Measurements from ENCODE around the gene TULP4. TPM values are rescaled to one million over a fixed set of nuclear protein-coding genes. Genes with fewer than 3 reads are reported as not detected.

TULP4 gene
- total RNA-seq, 1 experiment from 2014 or later = 21.5 TPM

DNA sequence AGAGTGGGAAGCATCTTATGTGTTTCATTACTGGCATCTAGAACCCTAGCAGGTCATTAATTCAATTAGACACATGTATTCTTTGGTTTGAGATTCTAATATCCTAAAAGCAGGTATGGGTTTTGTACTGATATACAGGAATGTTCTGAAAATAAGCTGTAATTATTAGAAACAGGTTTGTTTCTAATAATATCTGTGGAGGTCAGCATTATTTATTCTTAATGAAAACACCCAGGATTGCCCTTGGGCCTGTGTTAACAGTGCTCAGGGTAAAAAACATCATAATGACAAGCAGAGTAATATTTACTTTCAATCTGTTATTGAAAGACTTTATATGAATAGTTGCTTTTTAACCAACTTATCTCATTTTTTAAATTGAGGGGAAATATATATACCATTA, 8.0 kb upstream of the TULP4 start:
- Histone ChIP-seq H3K27me3 (ENCODE audit: low read length) (no peaks in the 10 kb centered on the region), H3K9me3 (ENCODE audit: low read length) (no peaks in the 10 kb centered on the region), H3K79me2 (ENCODE audit: low read length) (no peaks in the 10 kb centered on the region), H3K4me1 (ENCODE audit: insufficient read depth, low read length) (no peaks in the 10 kb centered on the region), H3K4me2 (ENCODE audit: low read length) (no peak overlapping the region), H3K4me3 (ENCODE audit: low read length) (no peak overlapping the region), H4K20me1 (ENCODE audit: low read length) (no peaks in the 10 kb centered on the region), H3K27ac (ENCODE audit: low read length) (no peak overlapping the region), H3K36me3 (ENCODE audit: low read depth, low read length) (peaks cover 7% of the 10 kb centered on the region; the same call in 1 of the 2 replicates), H3K9ac (ENCODE audit: low read length) (no peak overlapping the region), H3F3A (ENCODE audit: low read length, unreplicated experiment) (no peaks in the 10 kb centered on the region), H3K9me2 (replicated peaks; ENCODE audit: low read length) (no peaks in the 10 kb centered on the region), H2AFZ (ENCODE audit: low read length) (no peak overlapping the region)
- intact Hi-C loops (cut with micrococcal nuclease) = no loop called here
- BruUV-seq (replicated peaks) = no TSS peak
- no peak for DNase-seq
- ChIA-PET CTCF (no interaction called here), POLR2A (ENCODE audit: unreplicated experiment) (no interaction called here)
- TF ChIP-seq EZH2 (IDR thresholded peaks at IDR 0.05; ENCODE audit: low read length, unreplicated experiment) (no peak), EZH2phosphoT487 (IDR thresholded peaks at IDR 0.05; ENCODE audit: borderline replicate concordance, low read length) (no peak)
- TF ChIP-seq, protein P1, sequence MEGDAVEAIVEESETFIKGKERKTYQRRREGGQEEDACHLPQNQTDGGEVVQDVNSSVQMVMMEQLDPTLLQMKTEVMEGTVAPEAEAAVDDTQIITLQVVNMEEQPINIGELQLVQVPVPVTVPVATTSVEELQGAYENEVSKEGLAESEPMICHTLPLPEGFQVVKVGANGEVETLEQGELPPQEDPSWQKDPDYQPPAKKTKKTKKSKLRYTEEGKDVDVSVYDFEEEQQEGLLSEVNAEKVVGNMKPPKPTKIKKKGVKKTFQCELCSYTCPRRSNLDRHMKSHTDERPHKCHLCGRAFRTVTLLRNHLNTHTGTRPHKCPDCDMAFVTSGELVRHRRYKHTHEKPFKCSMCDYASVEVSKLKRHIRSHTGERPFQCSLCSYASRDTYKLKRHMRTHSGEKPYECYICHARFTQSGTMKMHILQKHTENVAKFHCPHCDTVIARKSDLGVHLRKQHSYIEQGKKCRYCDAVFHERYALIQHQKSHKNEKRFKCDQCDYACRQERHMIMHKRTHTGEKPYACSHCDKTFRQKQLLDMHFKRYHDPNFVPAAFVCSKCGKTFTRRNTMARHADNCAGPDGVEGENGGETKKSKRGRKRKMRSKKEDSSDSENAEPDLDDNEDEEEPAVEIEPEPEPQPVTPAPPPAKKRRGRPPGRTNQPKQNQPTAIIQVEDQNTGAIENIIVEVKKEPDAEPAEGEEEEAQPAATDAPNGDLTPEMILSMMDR (conservative IDR thresholded peaks at IDR 0.05; ENCODE audit: low read depth, low read length) = no peak
- ATAC-seq = no peak

DNA sequence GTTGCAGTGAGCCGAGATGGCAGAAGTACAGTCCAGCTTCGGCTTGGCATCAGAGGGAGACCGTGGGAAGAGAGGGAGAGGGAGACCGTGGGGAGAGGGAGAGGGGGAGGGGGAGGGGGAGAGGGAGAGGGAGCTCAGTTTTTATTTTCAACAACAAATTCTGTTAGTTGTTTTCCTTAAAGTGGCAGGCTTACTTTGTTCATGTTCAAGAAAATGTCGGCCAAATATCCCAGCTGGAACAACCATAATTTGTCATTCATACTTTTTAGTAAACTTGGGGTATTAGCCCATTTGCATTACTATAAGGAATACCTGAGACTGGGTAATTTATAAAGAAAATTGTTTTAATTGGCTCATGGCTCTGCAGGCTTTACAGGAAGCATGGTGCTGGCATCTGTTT, 2.5 kb upstream of the TULP4 start:
- Histone ChIP-seq H4K20me1 (ENCODE audit: low read length) (no peaks in the 10 kb centered on the region), H3K9me3 (ENCODE audit: low read length) (no peaks in the 10 kb centered on the region), H3K4me1 (ENCODE audit: insufficient read depth, low read length) (no peaks in the 10 kb centered on the region), H3F3A (ENCODE audit: low read length, unreplicated experiment) (no peaks in the 10 kb centered on the region), H3K4me2 (ENCODE audit: low read length) (no peak overlapping the region), H3K79me2 (ENCODE audit: low read length) (no peaks in the 10 kb centered on the region), H3K27ac (ENCODE audit: low read length) (no peak overlapping the region), H3K9me2 (replicated peaks; ENCODE audit: low read length) (no peaks in the 10 kb centered on the region), H3K4me3 (ENCODE audit: low read length) (no peak overlapping the region), H3K36me3 (ENCODE audit: low read depth, low read length) (no peaks in the 10 kb centered on the region), H3K9ac (ENCODE audit: low read length) (no peak overlapping the region), H3K27me3 (ENCODE audit: low read length) (no peaks in the 10 kb centered on the region), H2AFZ (ENCODE audit: low read length) (no peak overlapping the region)
- ChIA-PET POLR2A (ENCODE audit: unreplicated experiment) (no interaction called here), CTCF (no interaction called here)
- BruUV-seq (replicated peaks) = no TSS peak
- TF ChIP-seq EZH2 (IDR thresholded peaks at IDR 0.05; ENCODE audit: low read length, unreplicated experiment) = no peak
- no peak for TF ChIP-seq EZH2phosphoT487 (IDR thresholded peaks at IDR 0.05; ENCODE audit: borderline replicate concordance, low read length)
- TF ChIP-seq, protein P1 (conservative IDR thresholded peaks at IDR 0.05; ENCODE audit: low read depth, low read length) = no peak
- ATAC-seq = no peak
- intact Hi-C loops (cut with micrococcal nuclease) = no loop called here
- DNase-seq = no peak

DNA sequence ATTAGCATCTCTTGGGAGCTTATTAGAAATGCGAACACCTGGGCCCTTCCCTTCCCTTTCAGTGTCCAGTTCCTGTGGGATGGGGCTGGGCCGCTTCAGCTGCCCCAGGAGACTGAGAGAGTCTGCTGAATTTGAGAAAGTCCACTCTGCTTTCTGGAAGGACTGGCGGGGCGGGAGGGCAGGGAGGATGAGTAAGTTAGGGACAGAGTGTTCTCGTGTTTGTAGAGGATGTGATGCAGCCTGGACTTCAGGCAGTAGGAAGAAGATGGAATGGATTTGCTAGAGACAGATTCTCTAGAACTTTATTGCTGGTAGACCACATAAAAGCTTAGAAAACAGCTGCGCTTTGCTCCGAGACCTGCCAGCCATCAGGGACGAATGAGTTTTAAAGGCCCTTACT, 1.1 kb upstream of the TULP4 start:
- Histone ChIP-seq H3K27ac (ENCODE audit: low read length) (no peak overlapping the region), H3K27me3 (ENCODE audit: low read length) (no peaks in the 10 kb centered on the region), H3K79me2 (ENCODE audit: low read length) (no peaks in the 10 kb centered on the region), H4K20me1 (ENCODE audit: low read length) (no peaks in the 10 kb centered on the region), H3K4me2 (ENCODE audit: low read length) (no peak overlapping the region), H3K9ac (ENCODE audit: low read length) (no peak overlapping the region), H3F3A (ENCODE audit: low read length, unreplicated experiment) (no peaks in the 10 kb centered on the region), H3K9me3 (ENCODE audit: low read length) (no peaks in the 10 kb centered on the region), H3K9me2 (replicated peaks; ENCODE audit: low read length) (no peaks in the 10 kb centered on the region), H3K4me1 (ENCODE audit: insufficient read depth, low read length) (peaks cover 5% of the 10 kb centered on the region; the same call in 1 of the 2 replicates), H3K4me3 (ENCODE audit: low read length) (no peak overlapping the region), H2AFZ (ENCODE audit: low read length) (no peak overlapping the region), H3K36me3 (ENCODE audit: low read depth, low read length) (no peaks in the 10 kb centered on the region)
- BruUV-seq (replicated peaks) = no TSS peak
- DNase-seq (no peak), ATAC-seq (no peak)
- CTCF ChIA-PET = no interaction called here
- POLR2A ChIA-PET (ENCODE audit: unreplicated experiment) = no interaction called here
- intact Hi-C loops (cut with micrococcal nuclease) = no loop called here
- TF ChIP-seq, protein P1 (conservative IDR thresholded peaks at IDR 0.05; ENCODE audit: low read depth, low read length) = no peak
- TF ChIP-seq EZH2phosphoT487 (IDR thresholded peaks at IDR 0.05; ENCODE audit: borderline replicate concordance, low read length) (no peak), EZH2 (IDR thresholded peaks at IDR 0.05; ENCODE audit: low read length, unreplicated experiment) (no peak)

Measured in PC-3 (cell line).